SK-N-SH (cell line): ENCODE results near the gene FOXB1.

Experiments used
- CTCF ChIP-seq: fragments of 200-600 bp; sonication (generic); IDR thresholded peaks from 2 replicates; pipeline ENCODE4 v1.6.1; 2017; ENCODE audit warnings: antibody characterized with exemption, mild to moderate bottlenecking, moderate library complexity
- GABPA ChIP-seq: IDR thresholded peaks from 2 replicates; pipeline ENCODE4 v1.4.0; 2012; ENCODE audit warnings: low read depth, mild to moderate bottlenecking
- POLR2AphosphoS5 ChIP-seq: IDR thresholded peaks from 2 replicates; pipeline ENCODE4 v1.6.1; 2012; ENCODE audit warnings: low read depth, low read length
- RCOR1 ChIP-seq: fragments of 150-350 bp; IDR thresholded peaks from 2 replicates; pipeline ENCODE4 v1.6.1; 2017; ENCODE audit warnings: antibody characterized with exemption, low read length
- REST ChIP-seq: IDR thresholded peaks from 2 replicates; pipeline ENCODE4 v1.6.1; 2012; ENCODE audit warnings: mild to moderate bottlenecking, low read depth, low read length, moderate library complexity

- TF ChIP-seq CTCF (no peak), RCOR1 (no peak), POLR2AphosphoS5 (no peak), GABPA (no peak), REST (no peak)
These were observed 35.8 kb upstream of the FOXB1 start for GRCh38 chr15:59968314-59968713.
